GM21576 (cell line): ENCODE results near the gene IGFALS.
"Not testable (repeated sequence)": the region's sequence is repeated elsewhere in the genome, so short reads cannot be mapped to it uniquely, and the experiment has no call there.

ENCODE experiments used
- ATAC-seq: cut with Tn5 transposase; IDR thresholded peaks from one replicate; pipeline ENCODE4 v1.9.1; 2021; ENCODE audit warnings: mild to moderate bottlenecking, moderate library complexity; ENCODE audit not compliant: unreplicated experiment

Gene IGFALS

GRCh38 chr16:1818204-1818872 is 24.8 kb upstream of the IGFALS start:
- no peak for ATAC-seq

DNA sequence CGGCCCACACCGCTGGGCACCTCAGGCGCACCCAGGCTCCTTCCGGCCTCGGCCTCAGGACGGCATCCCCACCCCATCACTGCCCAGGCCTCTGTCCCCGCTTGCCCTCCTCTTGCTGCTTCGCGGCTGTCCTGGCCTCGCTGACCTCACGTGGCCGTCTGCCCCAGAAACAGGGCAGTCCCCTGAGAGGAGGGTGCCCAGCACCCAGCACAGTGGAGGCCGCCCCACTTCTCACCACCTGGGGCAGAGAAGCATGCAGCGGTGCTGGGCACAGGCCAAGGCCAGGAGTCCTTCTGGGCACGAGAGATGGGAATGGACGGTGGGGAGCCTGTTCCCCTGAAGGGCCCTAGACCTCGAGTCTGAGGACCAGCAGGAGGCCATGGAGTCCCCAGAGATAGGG is 24.2 kb upstream of the IGFALS start:
- no peak for ATAC-seq

- ATAC-seq = no peak
These were observed 23.7 kb upstream of the IGFALS start for GRCh38 chr16:1817276-1817589.

GRCh38 chr16:1816396-1817275 is 23.1 kb upstream of the IGFALS start:
- ATAC-seq = no peak

GRCh38 chr16:1815461-1815860 is 22.0 kb upstream of the IGFALS start:
- no peak for ATAC-seq

DNA sequence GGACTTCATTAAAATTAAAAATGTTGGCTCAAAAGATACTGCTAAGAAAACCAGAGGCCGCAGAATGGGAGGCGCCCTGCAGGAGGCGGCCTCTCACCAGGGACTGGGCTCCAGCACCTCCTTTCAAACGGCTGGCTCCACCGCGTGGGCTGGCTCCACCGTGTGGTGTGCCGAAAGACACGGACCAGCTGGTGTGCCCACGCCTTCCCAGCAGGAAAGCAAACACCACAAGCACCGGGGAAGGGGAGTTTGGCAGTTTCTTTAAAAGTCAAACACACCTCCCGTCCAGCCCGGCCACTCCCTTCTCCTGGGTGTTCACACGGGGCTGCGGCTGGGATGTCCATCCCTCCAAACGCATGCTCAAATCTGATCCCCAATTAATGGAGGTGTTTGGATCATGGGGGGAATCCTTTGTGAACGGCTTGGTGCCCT is 19.2 kb upstream of the IGFALS start:
- ATAC-seq = no peak

DNA sequence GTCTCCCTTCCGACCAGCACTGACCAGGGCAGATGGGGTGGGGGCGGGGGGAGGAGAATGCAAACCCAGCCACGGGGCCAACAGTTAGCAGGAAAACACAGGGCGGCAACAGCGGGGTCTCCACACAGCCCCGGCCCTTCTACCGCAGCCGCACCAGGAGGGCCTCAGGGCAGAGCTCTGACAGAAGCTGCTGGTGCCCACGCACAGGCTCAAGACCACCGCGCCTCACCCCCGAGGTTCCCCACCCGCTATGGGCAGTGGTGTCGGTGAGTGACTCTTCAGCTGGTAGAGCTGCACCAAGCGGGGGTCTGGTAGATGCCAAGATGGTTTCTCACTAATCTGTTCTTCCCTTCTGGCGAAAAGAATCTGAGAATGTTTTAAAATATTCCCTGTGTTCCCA is 17.0 kb upstream of the IGFALS start:
- no peak for ATAC-seq

DNA sequence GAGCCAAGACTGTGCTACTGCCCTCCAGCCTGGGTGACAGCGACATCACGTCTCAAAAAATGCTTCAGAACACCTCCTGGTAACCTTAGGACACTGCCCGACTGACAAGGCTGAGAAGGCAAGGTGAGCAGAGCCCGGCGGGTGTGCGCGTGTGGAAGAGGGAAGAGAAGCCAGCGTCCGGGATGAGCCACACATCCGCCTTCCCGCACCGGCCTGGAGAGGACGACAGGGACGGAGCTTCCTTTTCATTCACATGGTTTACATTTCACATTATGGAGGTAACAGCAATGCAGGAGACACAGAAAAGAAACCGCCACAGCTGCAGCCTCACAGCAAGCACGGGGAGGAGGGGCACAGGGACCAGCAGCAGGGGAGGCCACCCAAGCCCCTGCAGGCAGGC is 16.6 kb upstream of the IGFALS start:
- no peak for ATAC-seq

DNA sequence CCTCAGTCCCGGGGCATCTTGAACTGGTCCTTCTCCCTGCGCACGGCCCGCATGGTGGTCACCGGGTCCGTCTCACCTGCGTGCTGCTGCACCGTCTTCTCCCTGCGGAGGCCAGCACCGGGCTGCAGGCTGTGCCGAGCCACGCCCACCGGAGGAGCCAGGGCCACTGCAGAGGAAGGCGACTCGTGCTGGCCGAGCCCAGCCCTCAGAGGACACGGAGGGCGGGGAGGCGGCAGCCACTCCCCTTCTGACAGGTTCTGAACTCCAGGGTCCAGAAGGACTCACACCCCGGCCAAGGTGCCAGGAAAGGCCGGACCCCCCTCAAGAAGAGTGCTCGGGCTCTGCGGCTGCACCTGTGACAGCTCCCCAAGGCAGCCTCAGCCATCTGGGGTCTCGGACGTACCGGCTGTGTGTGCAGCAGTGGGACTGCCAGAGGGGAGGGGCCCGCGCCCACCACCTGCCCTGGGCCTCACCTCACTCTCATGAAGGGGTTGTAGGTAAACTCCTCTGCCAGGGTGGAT is 15.8 kb upstream of the IGFALS start:
- ATAC-seq = no peak

DNA sequence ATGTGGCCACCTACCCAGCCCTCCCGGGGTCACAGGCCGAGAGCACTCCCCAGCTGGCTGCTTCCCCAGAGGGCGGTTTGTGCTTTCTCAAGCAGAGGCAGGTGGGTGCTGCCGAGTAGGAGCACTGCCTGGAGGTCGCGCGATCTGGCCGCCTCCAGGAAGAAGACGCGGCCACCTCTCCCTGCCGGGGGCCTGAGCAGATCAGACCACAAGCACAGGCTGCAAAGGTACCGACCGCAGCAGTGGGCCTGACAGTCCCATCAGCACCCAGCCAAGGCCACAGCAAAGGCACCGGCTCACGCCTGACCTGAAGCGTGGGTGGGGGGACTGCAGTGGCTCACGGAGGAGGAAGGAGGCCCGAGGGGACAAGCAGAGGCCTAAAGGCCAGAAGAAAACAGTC is 15.2 kb upstream of the IGFALS start:
- no peak for ATAC-seq

DNA sequence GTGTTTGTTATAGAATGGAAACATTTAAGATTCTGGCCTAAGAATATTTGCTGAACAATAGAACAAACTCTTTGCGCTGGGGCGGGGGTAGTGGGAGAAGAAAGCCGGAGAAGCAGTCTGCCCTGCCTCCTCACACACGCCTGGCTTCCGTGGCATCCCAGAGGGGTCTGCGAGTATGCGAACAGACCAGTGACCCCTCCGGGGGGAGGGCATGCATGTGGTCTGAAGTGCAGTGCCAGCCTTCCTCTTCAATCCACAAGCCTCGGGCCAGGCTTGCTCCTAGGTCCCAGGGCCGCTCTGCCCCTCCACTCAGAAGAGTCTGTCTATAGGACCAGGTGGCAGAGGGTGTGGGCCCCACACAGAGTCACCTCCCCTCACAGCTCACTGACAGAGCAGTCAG is 14.1 kb upstream of the IGFALS start:
- no peak for ATAC-seq

DNA sequence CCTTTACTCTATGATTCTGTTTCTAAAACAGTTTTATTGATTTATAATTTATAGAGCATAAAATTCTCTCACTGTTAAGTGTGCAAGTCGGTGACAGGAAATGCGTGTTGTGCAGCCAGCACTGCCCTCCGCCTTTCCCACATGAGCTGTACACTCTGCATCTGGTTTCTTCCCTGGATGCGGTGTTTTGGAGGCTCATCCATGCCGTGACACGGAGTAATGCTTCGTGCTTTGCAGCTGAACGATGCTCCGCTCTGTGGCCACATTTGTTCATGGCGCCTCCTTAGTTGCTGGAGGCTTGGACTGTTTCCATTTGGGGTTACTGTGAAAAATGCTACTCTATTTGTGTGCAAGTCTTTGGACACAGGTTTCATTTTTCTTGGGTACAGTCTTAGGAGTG is 7.2 kb upstream of the IGFALS start:
- no peak for ATAC-seq

DNA sequence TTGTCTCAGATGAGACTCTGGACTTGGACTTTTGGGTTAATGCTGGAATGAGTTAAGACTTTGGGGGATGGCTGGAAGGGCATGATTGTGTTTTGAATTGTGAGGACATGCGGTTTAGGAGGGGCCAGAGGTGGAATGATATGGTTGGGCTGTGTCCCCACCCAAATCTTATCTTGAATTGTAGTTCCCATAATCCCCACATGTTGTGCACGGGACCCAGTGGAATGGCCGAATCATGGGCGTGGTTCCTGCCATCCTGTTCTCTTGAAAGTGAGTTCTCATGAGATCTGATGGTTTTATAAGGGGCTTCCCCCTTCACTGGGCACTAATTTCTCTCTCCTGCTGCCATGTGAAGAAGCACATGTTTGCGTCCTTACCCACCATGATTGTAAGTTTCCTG is 5.8 kb upstream of the IGFALS start:
- not testable (repeated sequence) for ATAC-seq

- ATAC-seq = no peak
These were observed 1.6 kb upstream of the IGFALS start for GRCh38 chr16:1794908-1795666.

- no peak for ATAC-seq
These were observed 841 bp upstream of the IGFALS start for GRCh38 chr16:1794221-1794871.

DNA sequence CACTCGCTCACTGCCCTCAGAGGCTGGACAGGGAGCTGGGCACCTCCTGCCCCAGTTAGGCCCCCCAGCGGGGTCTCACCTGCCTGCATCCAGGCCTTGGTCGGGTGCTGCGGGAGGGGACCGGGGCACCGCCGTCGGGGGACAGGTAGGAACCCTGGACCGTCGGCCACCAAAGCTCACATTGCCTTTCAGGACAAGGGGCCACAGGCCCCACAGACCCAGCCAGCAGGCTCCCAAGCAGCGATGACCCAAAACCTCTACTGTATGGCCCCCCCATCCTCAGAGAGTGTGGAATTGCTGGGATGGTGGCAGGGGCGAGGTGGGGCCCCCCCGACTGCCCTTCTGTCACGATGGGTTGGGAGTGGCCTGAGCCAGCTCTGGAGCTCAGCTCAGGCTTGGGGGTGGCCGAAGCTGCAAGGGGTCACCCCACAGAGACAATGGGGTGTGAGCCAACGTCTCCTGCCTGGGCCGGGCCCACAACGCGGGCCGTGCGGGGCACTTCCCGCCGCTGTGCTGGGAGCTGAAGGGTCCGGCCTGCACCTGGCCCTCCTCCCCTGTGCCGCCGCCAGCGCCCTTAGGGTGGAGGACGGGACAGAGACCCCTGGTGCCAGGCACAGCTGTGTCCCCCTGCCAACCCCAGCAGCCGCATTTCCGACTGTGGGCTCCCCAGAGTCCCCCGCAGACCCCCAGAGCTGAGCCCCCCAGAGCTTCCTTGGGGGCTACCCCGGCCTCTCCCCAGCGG is 498 bp downstream of the IGFALS start:
- no peak for ATAC-seq

- no peak for ATAC-seq
These were observed 1.3 kb downstream of the IGFALS start for GRCh38 chr16:1791943-1792812.

DNA sequence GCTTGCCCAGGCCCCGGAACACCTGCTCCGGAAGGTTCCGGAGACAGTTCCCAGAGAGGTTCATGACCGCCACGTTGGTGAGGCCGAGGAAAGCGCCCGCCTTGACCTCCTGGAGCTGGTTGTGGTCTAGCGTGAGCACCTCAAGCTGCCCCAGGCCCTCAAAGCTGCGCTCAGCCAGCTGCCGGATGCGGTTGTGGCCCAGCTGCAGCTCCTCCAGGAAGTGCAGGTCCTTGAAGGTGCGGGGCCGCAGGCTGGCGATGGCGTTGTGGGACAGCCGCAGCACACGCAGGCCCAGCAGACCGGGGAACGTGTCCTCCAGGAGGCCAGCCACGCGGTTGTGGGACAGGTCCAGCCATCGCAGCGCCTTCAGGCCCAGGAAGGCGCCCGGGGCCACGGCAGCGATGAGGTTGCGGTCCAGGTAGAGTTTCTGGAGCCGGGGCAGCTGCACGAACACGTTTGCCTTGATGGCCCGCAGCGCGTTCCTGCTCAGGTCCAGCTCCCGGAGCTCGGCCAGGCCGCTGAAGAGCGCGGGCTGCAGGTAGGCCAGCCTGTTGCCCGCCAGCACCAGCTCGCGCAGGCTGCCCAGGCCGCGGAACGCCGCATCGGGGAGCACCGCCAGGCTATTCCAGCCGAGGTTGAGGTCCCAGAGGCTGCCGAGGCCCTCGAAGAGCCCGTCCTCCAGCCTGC is 2.1 kb downstream of the IGFALS start:
- ATAC-seq = no peak
